ENCODE results near the gene FAM83G.

- no peak for TF ChIP-seq CTCF (conservative IDR thresholded peaks at IDR 0.05 in 1 of 2, IDR thresholded peaks at IDR 0.05 in 1 of 2; ENCODE audit: extremely low read depth in 1 of 2, insufficient read depth in 1 of 2, low read depth in 1 of 2, low read length in 2 of 2)
- no peak for TF ChIP-seq EZH2 (IDR thresholded peaks at IDR 0.05; ENCODE audit: borderline replicate concordance, low read length)
Measured at GRCh38 chr17:19022747-19023146, 18.2 kb upstream of the FAM83G start.

Data from mammary epithelial cell (primary cell).